ENCODE data around the gene THSD7B.

- no peak for TF ChIP-seq YY1 (IDR thresholded peaks at IDR 0.05; ENCODE audit: insufficient read depth, insufficient read length)
- no peak for TF ChIP-seq ZNF274 (IDR thresholded peaks at IDR 0.05; ENCODE audit: low read depth, low read length)
These were observed 943.0 kb downstream of the THSD7B start for GRCh38 chr2:137708311-137708710.
